GM12892 (cell line): ENCODE data around the gene RPTOR.

Experiments
- POLR2A ChIP-seq: IDR thresholded peaks from 2 replicates; pipeline ENCODE4 v1.6.1; 2011; ENCODE audit warnings: low read depth, low read length, control low read depth
- POLR2AphosphoS5 ChIP-seq: IDR thresholded peaks from 2 replicates; pipeline ENCODE4 v1.6.1; 2011; ENCODE audit warnings: low read depth, low read length, control low read depth

DNA sequence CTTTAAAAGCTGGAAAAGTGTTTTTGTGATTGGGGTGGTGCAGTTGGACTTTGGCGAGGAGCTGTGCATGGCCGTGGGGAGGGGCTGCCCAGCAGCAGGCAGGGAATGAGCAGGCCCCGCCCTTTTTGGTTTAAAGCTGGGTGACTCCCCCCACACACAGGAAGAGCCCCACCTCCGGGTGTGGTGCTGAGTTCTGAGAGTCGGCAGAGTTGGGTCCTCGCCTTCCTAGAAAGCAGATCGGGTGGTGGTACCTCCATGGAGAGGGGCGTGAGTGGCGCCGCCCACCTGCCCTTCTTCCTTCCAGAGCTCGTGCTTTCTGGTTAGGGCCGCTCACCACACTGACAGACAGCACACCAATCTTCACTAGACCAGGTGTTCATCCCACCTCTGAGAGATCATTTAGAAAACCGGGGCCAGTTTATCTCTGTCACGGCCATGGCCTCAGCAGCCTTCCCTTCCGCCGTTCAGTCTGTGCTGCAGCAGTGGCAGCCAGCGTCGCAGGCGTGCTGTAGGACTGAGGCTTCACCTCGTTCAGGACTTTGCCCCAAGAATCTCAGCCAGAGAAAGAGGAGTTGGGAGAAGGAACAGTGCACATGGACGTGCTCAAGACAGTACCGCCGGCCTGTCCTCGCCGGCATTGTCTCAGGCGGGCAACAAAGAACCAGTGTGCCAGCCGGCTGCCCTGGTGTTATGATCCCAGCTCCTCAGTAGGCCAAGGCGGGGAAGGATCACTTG is 303.0 kb downstream of the RPTOR start:
- TF ChIP-seq POLR2AphosphoS5 (no peak), POLR2A (no peak)
